B cell (primary cell): ENCODE data around the gene POLR3GL.

Experiments used
- EZH2 ChIP-seq: IDR thresholded peaks from 2 replicates; pipeline ENCODE4 v1.6.1; 2012; ENCODE audit warnings: borderline replicate concordance, low read depth, mild to moderate bottlenecking, moderate library complexity, low read length; ENCODE audit not compliant: insufficient read depth, poor library complexity, severe bottlenecking
- TF ChIP-seq, protein P1 (sequence below): fragments of 200-600 bp; IDR thresholded peaks from one replicate; pipeline ENCODE4 v1.8.0; 2022; ENCODE audit warnings: antibody characterized with exemption, mild to moderate bottlenecking

DNA sequence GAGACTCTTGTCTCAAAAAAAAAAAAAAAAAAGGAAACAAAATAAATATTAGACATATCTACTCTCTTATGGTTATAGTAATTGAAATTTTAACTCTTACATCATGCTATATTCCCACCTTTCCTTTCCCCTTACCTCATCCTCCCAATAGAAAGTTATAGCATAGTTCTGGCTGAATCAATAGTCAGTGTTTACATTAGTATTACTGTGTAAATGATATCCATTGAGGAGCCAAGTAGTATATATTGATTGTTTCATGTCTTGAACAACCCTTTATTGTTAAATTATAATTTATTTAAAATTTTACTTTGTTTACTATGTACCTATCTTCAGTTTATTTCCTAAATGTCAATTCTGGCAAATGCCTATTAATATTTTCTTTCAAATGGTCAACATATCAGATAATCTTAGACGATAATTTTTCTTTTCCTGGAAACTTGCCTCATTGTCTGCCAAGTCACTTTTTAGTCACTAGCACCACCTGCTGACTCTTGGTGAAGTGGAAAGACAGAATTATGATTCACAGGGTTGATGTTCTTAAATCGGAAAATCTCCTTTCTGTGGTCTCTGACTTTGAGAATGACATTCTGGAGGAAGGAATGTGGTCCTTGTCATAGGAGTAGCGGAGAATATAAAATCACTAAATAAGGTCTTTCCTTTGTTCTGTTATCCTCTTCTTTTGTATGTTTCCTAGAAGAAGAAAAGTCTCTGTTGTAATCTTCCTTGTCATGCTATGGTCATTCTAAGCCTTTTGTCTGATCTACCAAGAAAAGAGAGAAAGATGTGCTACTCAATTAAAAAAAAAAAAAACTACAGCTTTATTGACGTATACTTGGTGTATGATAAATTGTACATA is 48.4 kb downstream of the POLR3GL start:
- TF ChIP-seq, protein P1, sequence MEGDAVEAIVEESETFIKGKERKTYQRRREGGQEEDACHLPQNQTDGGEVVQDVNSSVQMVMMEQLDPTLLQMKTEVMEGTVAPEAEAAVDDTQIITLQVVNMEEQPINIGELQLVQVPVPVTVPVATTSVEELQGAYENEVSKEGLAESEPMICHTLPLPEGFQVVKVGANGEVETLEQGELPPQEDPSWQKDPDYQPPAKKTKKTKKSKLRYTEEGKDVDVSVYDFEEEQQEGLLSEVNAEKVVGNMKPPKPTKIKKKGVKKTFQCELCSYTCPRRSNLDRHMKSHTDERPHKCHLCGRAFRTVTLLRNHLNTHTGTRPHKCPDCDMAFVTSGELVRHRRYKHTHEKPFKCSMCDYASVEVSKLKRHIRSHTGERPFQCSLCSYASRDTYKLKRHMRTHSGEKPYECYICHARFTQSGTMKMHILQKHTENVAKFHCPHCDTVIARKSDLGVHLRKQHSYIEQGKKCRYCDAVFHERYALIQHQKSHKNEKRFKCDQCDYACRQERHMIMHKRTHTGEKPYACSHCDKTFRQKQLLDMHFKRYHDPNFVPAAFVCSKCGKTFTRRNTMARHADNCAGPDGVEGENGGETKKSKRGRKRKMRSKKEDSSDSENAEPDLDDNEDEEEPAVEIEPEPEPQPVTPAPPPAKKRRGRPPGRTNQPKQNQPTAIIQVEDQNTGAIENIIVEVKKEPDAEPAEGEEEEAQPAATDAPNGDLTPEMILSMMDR, result peak; percentile 95
- TF ChIP-seq EZH2, result no peak
